HG03342 (cell line): Measurements from ENCODE around the gene AUTS2.

Experiments
- ATAC-seq: cut with Tn5 transposase; IDR thresholded peaks from one replicate; pipeline ENCODE4 v1.9.1; 2021; ENCODE audit warnings: mild to moderate bottlenecking, moderate library complexity; ENCODE audit not compliant: unreplicated experiment

The AUTS2 gene

DNA sequence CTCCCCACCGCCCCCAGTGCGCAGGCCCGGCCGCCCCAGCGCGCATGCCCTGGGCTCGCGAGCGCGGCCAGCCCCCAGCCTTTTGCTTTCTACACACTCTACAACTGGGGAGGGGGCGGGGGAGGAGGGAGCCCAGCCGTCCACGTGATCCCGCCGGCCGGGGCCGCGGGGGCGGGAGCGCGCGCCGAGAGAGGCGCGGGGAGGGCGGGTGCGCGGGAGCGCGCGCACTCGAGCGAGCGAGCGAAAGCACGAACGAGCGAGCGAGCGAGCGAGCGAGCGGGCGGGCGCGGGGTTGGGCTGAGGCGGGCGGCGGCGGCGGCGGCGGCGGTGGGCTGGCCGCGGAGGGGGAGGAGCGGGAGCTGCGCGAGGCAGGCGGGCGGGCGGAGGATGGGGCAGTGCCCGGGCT is at the start of gene AUTS2:
TSS of gene AUTS2 (plus strand) at position 395 of the 406 bp plus-strand sequence. CDS start 1,179 bp downstream, outside the sequence.
- ATAC-seq: peak; percentile 63

- ATAC-seq: no peak
Observed at GRCh38 chr7:69550991-69551390, 47.3 kb upstream of the AUTS2 start.

DNA sequence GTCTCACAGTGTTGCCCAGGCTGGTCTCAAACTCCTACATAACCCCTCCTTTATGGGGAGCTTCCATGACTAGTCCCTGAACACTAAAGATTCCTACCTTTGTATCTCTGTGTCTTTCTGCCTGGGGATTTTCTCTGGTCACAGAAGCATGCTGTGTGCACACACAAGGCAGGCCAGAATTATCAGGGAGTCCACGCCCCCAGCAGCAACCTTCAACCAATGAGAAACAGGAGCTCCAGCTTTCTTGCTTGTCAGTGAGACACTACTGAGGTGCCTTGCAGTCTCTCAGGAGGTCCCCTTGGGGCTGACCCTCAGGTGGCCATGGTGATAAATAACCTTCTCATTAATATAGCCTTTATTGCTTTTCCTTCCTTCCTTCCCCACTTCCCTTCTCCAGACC is 45.1 kb upstream of the AUTS2 start:
- no peak for ATAC-seq

DNA sequence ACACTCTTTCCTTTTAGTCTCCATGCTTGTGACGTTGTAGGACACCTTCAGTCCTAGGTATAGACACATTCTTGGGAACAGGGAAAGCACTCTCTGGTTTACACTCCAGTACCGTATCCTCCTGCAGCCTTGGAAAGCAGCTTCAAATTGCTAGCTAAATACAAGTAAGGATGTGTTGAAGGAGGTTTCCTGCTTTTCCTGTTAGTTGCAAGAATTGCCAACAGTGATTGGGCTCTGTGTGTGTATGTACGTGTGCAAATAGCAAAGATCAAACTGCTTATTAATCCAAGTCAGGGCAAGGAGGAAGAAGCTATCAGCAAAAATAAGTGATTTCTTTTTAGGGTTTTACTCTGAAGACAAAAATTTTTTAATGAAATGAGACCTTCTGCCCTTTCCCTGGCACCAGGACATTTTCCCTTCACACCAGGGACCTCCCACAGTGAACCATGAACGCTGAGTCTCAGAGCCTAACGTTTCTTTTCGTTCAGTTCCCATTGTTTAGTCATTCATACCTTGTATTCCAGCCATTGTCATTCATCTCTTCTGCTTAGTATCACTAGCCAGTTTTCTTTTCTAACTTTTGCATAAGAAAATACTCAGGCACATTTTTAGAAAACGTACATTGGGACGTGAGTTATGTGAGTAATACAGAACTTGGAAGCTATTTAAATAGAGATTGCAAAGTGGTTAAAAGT is 36.9 kb upstream of the AUTS2 start:
- no peak for ATAC-seq

DNA sequence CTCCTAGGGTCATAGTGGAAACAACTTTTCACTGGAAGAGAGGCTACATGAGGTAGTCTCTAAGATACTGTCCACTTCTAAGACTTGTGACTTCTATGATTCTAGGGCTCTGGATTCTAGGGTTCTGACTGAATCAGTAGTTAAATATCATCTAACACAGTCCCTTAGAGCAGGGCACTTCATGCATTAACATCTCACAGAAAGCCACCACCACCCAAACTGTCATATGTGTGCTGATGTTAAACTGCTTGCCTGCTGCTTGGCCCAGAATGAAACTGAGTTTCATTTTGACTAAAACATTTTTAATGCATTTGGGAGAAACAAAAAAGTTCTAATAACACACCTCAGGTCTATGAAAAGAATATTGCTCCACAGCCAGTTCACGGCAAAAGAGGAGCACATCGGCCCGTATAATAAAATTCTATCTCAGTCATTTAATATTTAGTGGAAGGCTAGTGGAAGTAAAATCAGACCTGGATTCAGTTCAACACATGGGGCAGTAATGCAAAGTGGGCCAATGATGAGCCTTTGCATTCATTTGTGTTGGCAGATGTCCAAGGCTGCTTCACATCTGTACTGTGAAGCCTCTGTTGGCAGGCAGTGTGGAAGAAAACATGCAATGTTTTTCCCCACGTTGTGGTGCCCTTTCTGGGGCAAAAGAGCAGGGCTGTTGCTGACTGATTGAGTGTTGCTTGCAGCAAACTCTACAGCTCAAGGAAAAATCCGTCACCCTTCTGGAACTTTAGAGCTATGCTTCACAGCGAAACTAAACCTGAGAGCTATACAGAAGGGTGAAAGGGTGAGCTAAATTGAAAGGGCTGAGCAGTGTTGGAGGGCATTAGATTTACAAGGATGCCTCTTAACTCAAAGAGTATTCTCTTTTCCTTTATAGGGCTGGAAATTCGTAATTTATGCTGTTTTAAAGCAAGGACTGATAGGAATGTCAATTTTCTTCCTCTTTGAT is 33.5 kb upstream of the AUTS2 start:
- peak; percentile 72 for ATAC-seq

DNA sequence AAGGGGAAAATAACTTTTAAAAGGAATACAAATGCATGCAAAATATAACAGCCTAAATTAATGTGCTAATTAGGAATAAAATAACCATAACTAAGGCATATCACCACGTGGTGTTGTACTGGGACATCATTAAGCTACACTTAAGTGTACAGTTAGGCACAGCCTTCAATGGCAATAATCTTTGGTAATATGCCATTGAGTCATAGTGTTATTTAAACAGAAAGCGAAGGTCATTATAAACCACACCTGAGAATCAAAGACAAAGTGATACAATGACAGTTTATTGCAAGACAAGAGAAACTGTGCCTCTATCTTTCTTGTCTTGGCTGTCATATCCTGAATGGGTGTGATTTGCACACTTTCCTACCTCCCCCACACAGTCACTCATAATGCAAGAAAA is 30.5 kb upstream of the AUTS2 start:
- no peak for ATAC-seq

DNA sequence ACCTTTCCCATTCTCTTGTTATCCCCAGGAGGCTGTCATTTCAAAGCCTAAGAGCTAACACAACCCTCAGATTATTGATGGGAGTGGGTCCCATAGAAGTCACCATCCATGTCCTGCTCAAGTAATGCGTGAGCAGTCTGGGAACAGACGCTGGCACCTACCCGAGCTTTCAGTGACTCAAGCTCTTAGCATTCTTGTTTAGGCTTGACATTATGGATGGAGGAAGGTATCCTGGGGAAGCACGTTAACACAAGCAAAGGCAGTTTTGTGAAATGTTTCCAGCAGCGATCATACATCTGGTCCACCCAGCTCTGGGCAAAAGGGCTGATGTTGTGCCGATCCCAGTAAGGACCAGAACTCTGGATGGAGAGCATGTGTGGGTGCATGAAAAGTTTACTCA is 30.0 kb upstream of the AUTS2 start:
- ATAC-seq: no peak

DNA sequence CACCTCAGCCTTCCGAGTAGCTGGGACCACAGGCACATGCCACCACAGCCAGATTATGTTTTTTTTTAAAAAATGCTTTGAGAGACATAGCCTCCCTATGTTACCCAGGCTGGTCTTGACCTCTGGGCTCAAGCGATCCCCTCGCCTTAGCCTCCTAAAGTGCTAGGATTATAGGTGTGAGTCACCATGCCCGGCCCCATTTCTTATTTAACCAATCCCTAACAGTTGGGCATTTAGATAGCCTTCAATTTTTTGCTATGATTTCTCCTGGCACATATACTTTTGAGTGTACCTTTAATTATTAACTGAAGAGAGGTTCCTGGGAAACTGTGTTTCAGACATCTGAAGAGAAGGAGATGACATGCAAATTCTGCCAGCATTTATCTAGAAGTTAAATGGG is 22.6 kb upstream of the AUTS2 start:
- ATAC-seq: no peak

- ATAC-seq: no peak
Observed at GRCh38 chr7:69577221-69577620, 21.1 kb upstream of the AUTS2 start.

GRCh38 chr7:69585169-69585568 is 13.1 kb upstream of the AUTS2 start:
- ATAC-seq: no peak

- no peak for ATAC-seq
Observed at GRCh38 chr7:69586321-69586720, 12.0 kb upstream of the AUTS2 start.

GRCh38 chr7:69588773-69589172 is 9.5 kb upstream of the AUTS2 start:
- ATAC-seq: no peak

DNA sequence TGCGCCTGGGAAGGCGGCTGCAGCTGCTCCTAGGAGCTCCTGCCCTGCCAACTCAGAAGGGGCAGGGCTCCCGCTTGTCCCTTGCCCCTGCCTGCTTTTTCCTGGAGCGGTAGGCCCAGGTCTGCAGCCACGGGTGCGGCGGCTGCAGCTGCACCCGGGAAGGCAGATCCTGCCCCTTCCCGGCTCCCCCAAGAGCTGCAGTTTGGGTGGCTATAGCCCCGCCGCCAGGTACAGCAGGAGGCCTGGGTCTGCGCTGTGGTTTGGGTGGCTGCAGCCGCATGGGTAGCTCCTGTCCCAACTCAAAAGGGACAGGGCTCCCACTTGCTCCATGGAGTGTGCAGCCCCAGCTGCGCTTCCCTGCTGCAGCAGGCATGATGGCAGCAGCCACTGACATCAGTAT is 6.5 kb upstream of the AUTS2 start:
- ATAC-seq: no peak

DNA sequence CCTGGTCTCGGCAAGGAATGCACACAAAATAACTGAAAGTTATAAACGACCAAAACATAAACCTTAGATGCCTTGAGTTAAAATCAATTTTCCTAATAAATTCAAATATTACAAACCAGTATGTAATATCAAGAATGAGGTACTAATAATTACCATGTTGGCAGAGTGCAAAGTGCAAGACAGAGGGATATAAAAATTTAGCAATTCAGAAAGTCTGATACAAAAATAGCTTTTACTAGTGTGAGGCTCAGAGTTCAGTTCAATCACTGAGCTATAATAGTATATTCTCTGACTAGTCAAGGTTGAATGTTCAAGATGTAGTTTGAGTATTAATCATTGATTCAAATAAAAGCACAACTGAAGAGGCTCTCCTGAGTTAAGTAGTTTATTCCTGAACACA is 4.8 kb upstream of the AUTS2 start:
- ATAC-seq: no peak

- no peak for ATAC-seq
Observed at GRCh38 chr7:69595415-69595814, 2.9 kb upstream of the AUTS2 start.

DNA sequence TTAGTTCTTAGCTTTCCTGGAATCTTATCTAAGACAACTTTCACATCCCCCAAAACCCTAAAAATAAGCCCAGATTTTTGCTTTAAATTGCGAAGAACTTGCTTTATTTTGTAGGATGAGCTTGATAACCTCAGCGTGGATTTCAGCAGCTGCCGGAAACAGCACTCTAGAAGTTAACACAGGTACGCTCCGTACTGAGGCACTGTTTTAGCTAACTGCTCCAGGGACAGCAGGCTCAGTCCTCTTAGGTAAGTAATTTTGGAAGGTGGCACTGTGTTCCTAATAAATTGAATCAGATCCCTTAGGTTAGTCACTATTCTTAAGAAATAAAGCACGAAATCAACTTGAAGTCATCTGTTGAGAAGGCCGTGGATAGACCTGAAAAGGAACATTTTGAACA is 2.2 kb upstream of the AUTS2 start:
- ATAC-seq: no peak

DNA sequence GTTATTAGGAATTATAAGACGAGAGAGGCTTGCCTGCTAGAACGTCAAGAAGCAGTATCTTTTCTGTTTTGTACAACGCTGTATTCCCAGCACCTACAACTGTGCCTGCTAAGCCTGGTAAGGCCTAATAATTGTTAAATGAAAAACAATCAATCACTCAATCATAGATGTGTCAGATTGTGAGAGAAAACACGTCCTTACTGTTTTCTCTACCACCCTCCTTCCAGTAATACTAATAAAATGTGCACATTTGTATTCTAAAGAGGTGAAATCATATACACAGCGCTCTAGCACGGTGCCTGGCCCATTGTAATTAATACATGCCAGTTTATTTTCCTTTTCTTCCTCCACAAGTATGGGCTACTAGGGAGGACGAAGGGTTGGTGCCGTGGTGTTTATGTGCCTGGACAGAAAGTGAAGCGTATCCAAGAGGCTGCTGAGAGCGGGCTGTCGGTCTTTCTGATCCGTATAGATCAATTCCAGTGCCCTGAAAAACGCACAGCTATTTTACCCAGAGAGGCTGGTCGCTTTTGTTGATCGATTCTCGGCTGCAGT is 1.5 kb upstream of the AUTS2 start:
- ATAC-seq: no peak

- ATAC-seq: peak; percentile 13
Observed at GRCh38 chr7:69597278-69598076, 798 bp upstream of the AUTS2 start.

- ATAC-seq: no peak
Observed at GRCh38 chr7:69598487-69599285, 411 bp downstream of the AUTS2 start.

DNA sequence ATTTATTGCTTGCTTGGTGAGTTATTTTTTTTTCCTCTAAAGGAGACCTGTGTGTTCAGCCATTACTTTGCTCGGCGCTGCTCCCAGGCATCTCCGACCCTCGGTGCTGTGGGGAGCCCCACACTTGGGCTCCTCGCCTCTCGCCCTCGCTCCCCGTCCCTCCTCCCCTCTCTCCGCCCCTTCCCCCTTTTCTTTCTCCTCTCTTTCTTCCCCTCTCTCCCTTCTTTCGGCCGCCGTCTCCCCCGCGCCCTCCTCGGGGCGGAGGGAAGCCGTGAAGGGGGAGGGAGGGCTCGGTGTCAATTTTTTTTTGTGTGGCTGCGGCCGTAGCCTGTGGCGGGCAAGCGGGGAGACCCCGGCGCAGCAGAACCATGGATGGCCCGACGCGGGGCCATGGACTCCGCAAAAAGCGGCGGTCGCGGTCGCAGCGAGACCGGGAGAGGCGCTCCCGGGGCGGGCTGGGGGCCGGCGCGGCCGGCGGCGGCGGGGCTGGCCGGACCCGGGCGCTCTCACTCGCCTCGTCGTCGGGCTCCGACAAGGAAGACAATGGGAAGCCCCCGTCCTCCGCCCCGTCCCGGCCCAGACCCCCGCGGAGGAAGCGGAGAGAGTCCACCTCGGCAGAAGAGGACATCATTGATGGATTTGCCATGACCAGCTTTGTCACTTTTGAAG is 1.1 kb downstream of the AUTS2 start:
- ATAC-seq: no peak
